GM13977 (cell line): ENCODE data around the gene TMEM62.

ENCODE experiments used
- DNase-seq: peaks from one replicate; pipeline ENCODE4 v3.0.0; 2012; ENCODE audit warnings: low spot score
- CTCF ChIP-seq: IDR thresholded peaks from 2 replicates; pipeline ENCODE4 v1.5.1; 2012; ENCODE audit warnings: mild to moderate bottlenecking, control low read depth; ENCODE audit not compliant: insufficient read depth; ENCODE audit errors: extremely low read depth, missing control alignments
- in situ Hi-C: fragments of 300-500 bp; cut with MboI; formaldehyde crosslinking; loops from one replicate; pipeline ENCODE4 v1.12.0; 2022; ENCODE audit warnings: low sequenced_read_pairs, low pct_unique_long_range_greater_than_20kb, mixed read lengths, inconsistent platforms; ENCODE audit not compliant: unreplicated experiment

The TMEM62 gene

GRCh38 chr15:43095243-43095642, 38.1 kb upstream of the TMEM62 start:
- in situ Hi-C loops: no loop called here
- no peak for DNase-seq

GRCh38 chr15:43095708-43096347, 37.6 kb upstream of the TMEM62 start:
- in situ Hi-C loops: no loop called here
- DNase-seq: no peak
- TF ChIP-seq CTCF: no peak

More at GRCh38 chr15:43095243-43095642, 38.1 kb upstream of the TMEM62 start:
- TF ChIP-seq CTCF: no peak

- in situ Hi-C loops: no loop called here
- TF ChIP-seq CTCF: no peak
- DNase-seq: no peak
Measured at GRCh38 chr15:43096411-43096810, 37.0 kb upstream of the TMEM62 start.

- in situ Hi-C loops: no loop called here
- TF ChIP-seq CTCF: no peak
- no peak for DNase-seq
Measured at GRCh38 chr15:43099105-43099845, 34.1 kb upstream of the TMEM62 start.

- in situ Hi-C loops: no loop called here
- DNase-seq: no peak
Measured at GRCh38 chr15:43100971-43101370, 32.4 kb upstream of the TMEM62 start.

GRCh38 chr15:43102187-43102586, 31.2 kb upstream of the TMEM62 start:
- in situ Hi-C loops: no loop called here
- TF ChIP-seq CTCF: no peak
- no peak for DNase-seq

More at GRCh38 chr15:43100971-43101370, 32.4 kb upstream of the TMEM62 start:
- no peak for TF ChIP-seq CTCF
